H9 (cell line): ENCODE data around the gene DMRTC2. TPM values are rescaled to one million over a fixed set of nuclear protein-coding genes. Genes with fewer than 3 reads are reported as not detected.

Experiments used
- DNase-seq: peaks from one replicate; pipeline ENCODE4 v3.0.0-alpha.2; 2017
- H2AFZ ChIP-seq: one replicate; pipeline ENCODE4 v1.6.1; 2013; ENCODE audit warnings: mild to moderate bottlenecking, low read length, control low read depth, moderate library complexity
- H2AK5ac ChIP-seq: 2 replicates; pipeline ENCODE4 v1.6.1; 2013; ENCODE audit warnings: low read length, control low read depth, mixed read lengths; ENCODE audit not compliant: insufficient read length
- H2BK120ac ChIP-seq: one replicate; pipeline ENCODE4 v1.6.1; 2013; ENCODE audit warnings: low read depth, mild to moderate bottlenecking, low read length, control low read depth, inconsistent platforms; ENCODE audit not compliant: poor library complexity, severe bottlenecking
- H2BK12ac ChIP-seq: 2 replicates; pipeline ENCODE4 v1.6.1; 2013; ENCODE audit warnings: low read length, control low read depth, mixed read lengths, low read depth; ENCODE audit not compliant: insufficient read length
- H2BK15ac ChIP-seq: 2 replicates; pipeline ENCODE4 v1.6.1; 2013; ENCODE audit warnings: low read depth, low read length, control low read depth
- H2BK20ac ChIP-seq: one replicate; pipeline ENCODE4 v1.6.1; 2013; ENCODE audit warnings: low read depth, mild to moderate bottlenecking, low read length, control low read depth, inconsistent platforms; ENCODE audit not compliant: poor library complexity, severe bottlenecking
- H2BK5ac ChIP-seq: 2 replicates; pipeline ENCODE4 v1.6.1; 2013; ENCODE audit warnings: low read length, control low read depth, mixed read lengths; ENCODE audit not compliant: insufficient read length
- H3K14ac ChIP-seq: 2 replicates; pipeline ENCODE4 v1.6.1; 2013; ENCODE audit warnings: low read length, control low read depth; ENCODE audit not compliant: insufficient read depth
- H3K18ac ChIP-seq: 2 replicates; pipeline ENCODE4 v1.6.1; 2013; ENCODE audit warnings: low read depth, mild to moderate bottlenecking, mixed read lengths, low read length, control low read depth; ENCODE audit not compliant: insufficient read length
- H3K23ac ChIP-seq: 2 replicates; pipeline ENCODE4 v1.6.1; 2013; ENCODE audit warnings: low read length, control low read depth, mixed read lengths, low read depth; ENCODE audit not compliant: insufficient read length
- H3K23me2 ChIP-seq: 2 replicates; pipeline ENCODE4 v1.6.1; 2013; ENCODE audit warnings: low read depth, mild to moderate bottlenecking, mixed read lengths, low read length, control low read depth; ENCODE audit not compliant: insufficient read length, poor library complexity, severe bottlenecking
- H3K27ac ChIP-seq: 2 replicates; pipeline ENCODE4 v1.5.1; 2013; ENCODE audit warnings: low read length, control low read depth, mixed read lengths, low read depth; ENCODE audit not compliant: insufficient read length
- H3K27me3 ChIP-seq: 2 replicates; pipeline ENCODE4 v1.6.1; 2013; ENCODE audit warnings: low read length, control low read depth, inconsistent platforms; ENCODE audit not compliant: insufficient read depth
- H3K4ac ChIP-seq: 2 replicates; pipeline ENCODE4 v1.6.1; 2013; ENCODE audit warnings: low read depth, mild to moderate bottlenecking, control low read depth, inconsistent platforms, low read length, moderate library complexity
- H3K4me1 ChIP-seq: 2 replicates; pipeline ENCODE4 v1.6.1; 2013; ENCODE audit warnings: low read length, control low read depth, inconsistent platforms; ENCODE audit not compliant: insufficient read depth
- H3K4me2 ChIP-seq: 2 replicates; pipeline ENCODE4 v1.6.1; 2013; ENCODE audit warnings: low read length, control low read depth, mixed read lengths; ENCODE audit not compliant: insufficient read length, insufficient read depth
- H3K56ac ChIP-seq: 2 replicates; pipeline ENCODE4 v1.6.1; 2013; ENCODE audit warnings: low read depth, mild to moderate bottlenecking, mixed read lengths, low read length, control low read depth; ENCODE audit not compliant: insufficient read length
- H3K79me1 ChIP-seq: 2 replicates; pipeline ENCODE4 v1.6.1; 2013; ENCODE audit warnings: low read depth, mild to moderate bottlenecking, moderate library complexity, low read length, control low read depth, inconsistent platforms; ENCODE audit not compliant: insufficient read depth, poor library complexity, severe bottlenecking
- H3K79me2 ChIP-seq: 2 replicates; pipeline ENCODE4 v1.6.1; 2013; ENCODE audit warnings: low read length, control low read depth, inconsistent platforms; ENCODE audit not compliant: insufficient read depth
- H3K9ac ChIP-seq: 2 replicates; pipeline ENCODE4 v1.6.1; 2013; ENCODE audit warnings: low read length, control low read depth, mixed read lengths; ENCODE audit not compliant: insufficient read length; ENCODE audit errors: extremely low read depth
- H3K9me3 ChIP-seq: one replicate; pipeline ENCODE4 v1.6.1; 2013; ENCODE audit warnings: low read depth, low read length, inconsistent platforms; ENCODE audit not compliant: control insufficient read depth
- H3T11ph ChIP-seq: one replicate; pipeline ENCODE4 v1.6.1; 2013; ENCODE audit warnings: mild to moderate bottlenecking, low read length, control low read depth, inconsistent platforms
- H4K20me1 ChIP-seq: one replicate; pipeline ENCODE4 v1.6.1; 2013; ENCODE audit not compliant: control insufficient read depth, insufficient read length, insufficient read depth
- H4K5ac ChIP-seq: 2 replicates; pipeline ENCODE4 v1.6.1; 2013; ENCODE audit warnings: low read depth, mild to moderate bottlenecking, mixed read lengths, low read length, control low read depth; ENCODE audit not compliant: insufficient read length
- H4K8ac ChIP-seq: replicated peaks from 2 replicates; pipeline ENCODE4 v1.6.1; 2013; ENCODE audit warnings: low read length, control low read depth, mixed read lengths, low read depth; ENCODE audit not compliant: insufficient read length
- H4K91ac ChIP-seq: 2 replicates; pipeline ENCODE4 v1.6.1; 2013; ENCODE audit warnings: low read depth, mild to moderate bottlenecking, moderate library complexity, mixed read lengths, low read length, control low read depth; ENCODE audit not compliant: insufficient read length
- H3K27ac Mint-ChIP-seq, 3 experiments: 2 replicates in 2 of 3; 3 replicates in 1 of 3; pipeline ENCODE4 v1.8.0; 2020 to 2021; ENCODE audit warnings: mixed read lengths in 3 of 3, mild to moderate bottlenecking in 1 of 3, moderate library complexity in 1 of 3
- H3K27me3 Mint-ChIP-seq: 2 replicates; pipeline ENCODE4 v1.8.0; 2021; ENCODE audit warnings: low read depth, mild to moderate bottlenecking, moderate library complexity, mixed read lengths
- H3K36me3 Mint-ChIP-seq, 3 experiments: 2 replicates in 2 of 3; 3 replicates in 1 of 3; pipeline ENCODE4 v1.8.0; 2020 to 2021; ENCODE audit warnings: low read depth in 3 of 3, mixed read lengths in 3 of 3; ENCODE audit not compliant: insufficient read depth in 1 of 3
- H3K4me1 Mint-ChIP-seq, 2 experiments: 2 replicates each; pipeline ENCODE4 v1.8.0; 2020; ENCODE audit warnings: mixed read lengths in 2 of 2
- H3K4me3 Mint-ChIP-seq, 2 experiments: 2 replicates in 1 of 2; 3 replicates in 1 of 2; pipeline ENCODE4 v1.8.0; 2020 to 2021; ENCODE audit warnings: mild to moderate bottlenecking in 2 of 2, mixed read lengths in 2 of 2, moderate library complexity in 1 of 2
- H3K9me3 Mint-ChIP-seq, 2 experiments: 2 replicates in 1 of 2; 3 replicates in 1 of 2; pipeline ENCODE4 v1.8.0; 2020; ENCODE audit warnings: mild to moderate bottlenecking in 2 of 2, mixed read lengths in 2 of 2, moderate library complexity in 1 of 2
- WGBS: extraction: QIAGEN DNeasy Blood & Tissue Kit; methylation state at CpG from one replicate; pipeline ENCODE4 v1.1.7; 2013; ENCODE audit warnings: missing lambda C conversion rate, low lambda C conversion rate, mixed read lengths; ENCODE audit not compliant: insufficient read length; ENCODE audit errors: extremely low coverage; 5-methylcytosine and 5-hydroxymethylcytosine counted together
- total RNA-seq: library from RNA; stranded (reverse); gene quantifications from 2 replicates; pipeline ENCODE4 v1.2.1, GENCODE V29; 2021
- TF ChIP-seq, protein P1 (sequence below): fragments of 200-600 bp; sonication (generic); conservative IDR thresholded peaks from 3 replicates; pipeline ENCODE4 v1.8.0; 2021; ENCODE audit warnings: antibody characterized with exemption, mild to moderate bottlenecking

The DMRTC2 gene
- total RNA-seq, 1 experiment from 2014 or later, result not detected

DNA sequence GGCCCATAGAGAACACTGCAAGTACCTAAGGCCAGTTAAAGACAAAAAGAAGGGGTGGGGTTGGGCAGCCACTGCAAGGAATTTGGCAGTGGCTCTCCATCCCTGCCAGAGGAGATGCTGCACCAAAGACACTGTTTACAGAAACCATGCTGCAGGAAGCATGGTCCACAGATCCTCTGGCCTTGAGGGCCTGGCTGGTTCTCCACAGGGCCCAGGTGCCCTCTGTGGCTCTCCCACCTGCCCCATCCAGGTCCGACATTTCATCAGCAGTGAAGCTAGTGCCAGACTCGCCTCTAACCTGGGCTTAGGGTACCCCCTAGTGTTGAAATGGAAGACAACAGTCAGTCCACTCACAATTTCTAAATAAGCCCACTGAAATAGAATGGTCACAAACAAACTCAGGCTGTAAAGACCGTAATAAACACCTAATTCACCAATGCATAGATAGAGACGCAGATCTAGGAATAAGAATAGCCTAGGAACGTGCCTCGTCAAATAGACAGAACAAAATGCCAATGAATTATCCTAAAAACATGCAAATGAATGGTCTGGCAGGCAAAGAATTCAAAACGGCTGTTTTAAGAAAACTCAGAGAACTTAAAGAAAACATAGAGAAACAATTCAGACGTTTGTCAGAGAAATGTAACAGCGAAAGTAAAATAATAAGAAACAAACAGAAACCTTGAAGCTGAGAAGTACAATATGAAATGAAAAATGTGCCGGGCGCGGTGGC, 23.7 kb upstream of the DMRTC2 start:
- no peak overlapping the region for H2BK12ac ChIP-seq
- H3K79me1 ChIP-seq, result no peaks in the 10 kb centered on the region
- H2BK15ac ChIP-seq, result no peak overlapping the region
- H3K4ac ChIP-seq, result no peak overlapping the region
- no peak overlapping the region for H2BK120ac ChIP-seq
- H2AK5ac ChIP-seq, result no peak overlapping the region
- H3K27me3 Mint-ChIP-seq, result peaks cover 3% of the 10 kb centered on the region; the same call in 1 of the 2 replicates
- no peak overlapping the region for H2AFZ ChIP-seq
- no peak overlapping the region for H3K27ac ChIP-seq
- peaks cover 9 to 76% of the 10 kb centered on the region in 2 experiments; a peak in 4 of 5 replicates for H3K9me3 Mint-ChIP-seq
- H3K18ac ChIP-seq, result no peak overlapping the region
- H3K36me3 Mint-ChIP-seq, result peaks cover 0 to 17% (median 0%) of the 10 kb centered on the region in 3 experiments; a peak in 3 of 7 replicates
- no peak overlapping the region for H4K91ac ChIP-seq
- no peak overlapping the region for H3K23ac ChIP-seq
- TF ChIP-seq, protein P1, sequence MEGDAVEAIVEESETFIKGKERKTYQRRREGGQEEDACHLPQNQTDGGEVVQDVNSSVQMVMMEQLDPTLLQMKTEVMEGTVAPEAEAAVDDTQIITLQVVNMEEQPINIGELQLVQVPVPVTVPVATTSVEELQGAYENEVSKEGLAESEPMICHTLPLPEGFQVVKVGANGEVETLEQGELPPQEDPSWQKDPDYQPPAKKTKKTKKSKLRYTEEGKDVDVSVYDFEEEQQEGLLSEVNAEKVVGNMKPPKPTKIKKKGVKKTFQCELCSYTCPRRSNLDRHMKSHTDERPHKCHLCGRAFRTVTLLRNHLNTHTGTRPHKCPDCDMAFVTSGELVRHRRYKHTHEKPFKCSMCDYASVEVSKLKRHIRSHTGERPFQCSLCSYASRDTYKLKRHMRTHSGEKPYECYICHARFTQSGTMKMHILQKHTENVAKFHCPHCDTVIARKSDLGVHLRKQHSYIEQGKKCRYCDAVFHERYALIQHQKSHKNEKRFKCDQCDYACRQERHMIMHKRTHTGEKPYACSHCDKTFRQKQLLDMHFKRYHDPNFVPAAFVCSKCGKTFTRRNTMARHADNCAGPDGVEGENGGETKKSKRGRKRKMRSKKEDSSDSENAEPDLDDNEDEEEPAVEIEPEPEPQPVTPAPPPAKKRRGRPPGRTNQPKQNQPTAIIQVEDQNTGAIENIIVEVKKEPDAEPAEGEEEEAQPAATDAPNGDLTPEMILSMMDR, result peak; percentile 60
- no peak overlapping the region for H2BK5ac ChIP-seq
- no peaks in the 10 kb centered on the region for H3K23me2 ChIP-seq
- H3K27me3 ChIP-seq, result no peaks in the 10 kb centered on the region
- H3K27ac Mint-ChIP-seq, result no peak overlapping the region
- H4K5ac ChIP-seq, result no peak overlapping the region
- no peak overlapping the region for H3K9ac ChIP-seq
- no peaks in the 10 kb centered on the region for H4K20me1 ChIP-seq
- H3K56ac ChIP-seq, result no peak overlapping the region
- no peak overlapping the region for H3K4me3 Mint-ChIP-seq
- H3K9me3 ChIP-seq, result no peaks in the 10 kb centered on the region
- H3K4me1 Mint-ChIP-seq, result no peaks in the 10 kb centered on the region
- no peak overlapping the region for H3T11ph ChIP-seq
- peak; percentile 76 for DNase-seq
- H3K79me2 ChIP-seq, result no peaks in the 10 kb centered on the region
- H4K8ac ChIP-seq, result no peak overlapping the region
- no peak overlapping the region for H3K14ac ChIP-seq
- H2BK20ac ChIP-seq, result no peak overlapping the region
- no CpG with 5 or more reads among the region's 12 CpGs for WGBS
- no peaks in the 10 kb centered on the region for H3K4me1 ChIP-seq
- H3K4me2 ChIP-seq, result no peak overlapping the region
